Measurements from ENCODE around the gene CDX1.

DNA sequence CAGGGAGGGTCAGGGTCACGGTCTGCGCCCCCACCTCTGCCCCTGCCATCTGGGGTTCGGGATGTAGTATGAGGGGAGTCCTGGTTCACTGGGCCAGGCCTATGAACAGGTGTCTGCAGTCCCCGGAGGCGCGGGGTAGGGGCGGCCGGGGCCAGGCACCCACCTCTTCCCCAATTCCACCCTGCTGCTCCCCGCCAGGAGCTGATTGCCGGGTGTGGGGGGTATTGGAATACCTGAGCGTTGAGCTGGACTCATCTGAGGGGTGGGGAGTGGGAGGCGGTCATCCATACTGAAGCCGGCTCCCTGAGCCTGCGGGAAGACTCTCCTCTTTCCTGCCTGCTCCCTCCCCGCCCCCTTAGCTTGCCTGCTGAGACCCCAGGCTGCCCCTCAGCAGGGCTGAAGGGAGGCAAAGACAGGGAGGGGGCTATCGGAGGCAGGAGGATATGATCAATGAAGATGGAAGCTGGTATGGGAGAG, 24.0 kb downstream of the CDX1 start:
- TF ChIP-seq YY1 (IDR thresholded peaks at IDR 0.05; ENCODE audit: insufficient read depth, insufficient read length) (no peak), ZNF274 (IDR thresholded peaks at IDR 0.05; ENCODE audit: low read depth, low read length) (no peak), SUZ12 (IDR thresholded peaks at IDR 0.05; ENCODE audit: extremely low read depth, insufficient read depth, insufficient read length) (no peak)

All from NT2/D1 (cell line).